Upper lobe of left lung (tissue), 6 donors: Measurements from ENCODE around the gene SFXN5. TPM values are rescaled to one million over a fixed set of nuclear protein-coding genes. Genes with fewer than 3 reads are reported as not detected.

Source experiments
- ATAC-seq, 2 donors: fragments of 200-7000 bp; cut with Tn5 transposase; one replicate each; pipeline ENCODE4 v1.9.1; 2022; ENCODE audit warnings: mild to moderate bottlenecking in 2 of 2, moderate library complexity in 2 of 2; ENCODE audit not compliant: low FRiP score in 2 of 2
- DNase-seq, 2 donors: peaks; one replicate each; pipeline ENCODE4 v3.0.0-alpha.2; 2019 to 2020
- H3K27ac ChIP-seq, 4 donors: fragments of 200-600 bp; sonication (generic); one replicate each; pipeline ENCODE4 v1.5.1; 2016 to 2019
- H3K27me3 ChIP-seq, 4 donors: fragments of 200-600 bp; sonication (generic); one replicate each; pipeline ENCODE4 v1.5.1; 2017 to 2019
- H3K36me3 ChIP-seq, 4 donors: fragments of 200-600 bp; sonication (generic); one replicate each; pipeline ENCODE4 v1.5.1; 2016 to 2019
- H3K4me1 ChIP-seq, 4 donors: fragments of 200-600 bp; sonication (generic); one replicate each; pipeline ENCODE4 v1.5.1; 2018 to 2019
- H3K4me3 ChIP-seq, 4 donors: fragments of 200-600 bp; sonication (generic); one replicate each; pipeline ENCODE4 v1.5.1; 2017 to 2019; ENCODE audit warnings: mild to moderate bottlenecking in 2 of 4, moderate library complexity in 1 of 4
- H3K9me3 ChIP-seq, 4 donors: fragments of 200-600 bp; sonication (generic); one replicate each; pipeline ENCODE4 v1.5.1; 2018 to 2019
- CTCF ChIP-seq, 6 experiments: fragments of 450-650 bp in 4 of 6; fragments of 200-600 bp in 2 of 6; sonication (generic) in 2 of 6; IDR thresholded peaks; one replicate each; pipeline ENCODE4 v1.5.1; 2016 to 2019; ENCODE audit warnings: antibody characterized with exemption in 6 of 6
- EP300 ChIP-seq, 4 donors: sonication (generic); formaldehyde crosslinking; IDR thresholded peaks; one replicate each; pipeline ENCODE4 v1.5.1; 2017; ENCODE audit warnings: antibody characterized with exemption in 4 of 4, control low read depth in 2 of 4
- POLR2A ChIP-seq, 4 donors: fragments of 450-650 bp; IDR thresholded peaks; one replicate each; pipeline ENCODE4 v1.5.1; 2016 to 2017; ENCODE audit warnings: antibody characterized with exemption in 4 of 4, mild to moderate bottlenecking in 2 of 4
- POLR2AphosphoS5 ChIP-seq, 2 donors: sonication (generic); formaldehyde crosslinking; IDR thresholded peaks; one replicate each; pipeline ENCODE4 v1.5.1; 2017; ENCODE audit warnings: antibody characterized with exemption in 2 of 2
- WGBS, 2 donors: methylation state at CpG; one replicate each; pipeline ENCODE4 v1.1.5; 2017 to 2018; 5-methylcytosine and 5-hydroxymethylcytosine counted together
- total RNA-seq, 6 donors: library from RNA; depleted of rRNA in 4 of 6; stranded (reverse); fragments of >200 nt in 4 of 6; gene quantifications; one replicate each; pipeline versions ENCODE4 v1.1.0 to v1.2.1, GENCODE V29; 2016 to 2021
- donor health status: DM: no; HTN: no; CAD: no; lungs with moderate emphysema.
- donor health status: DM: no; HTN: yes; CAD: no; lungs with severe emphysema.

Gene SFXN5
- total RNA-seq, 6 donors from 2014 or later = 10.8 to 44.0 (median 13.7) TPM

- no peak overlapping the region for H3K27ac ChIP-seq
- H3K9me3 ChIP-seq = no peaks in the 10 kb centered on the region
- H3K4me1 ChIP-seq = peaks cover 0 to 8% (median 6%) of the 10 kb centered on the region in 4 donors
- DNase-seq = no peak
- H3K36me3 ChIP-seq = peaks cover 0 to 18% (median 10%) of the 10 kb centered on the region in 4 donors
- 59 to 64% methylated on average over 7 of the region's 7 CpGs for WGBS, 2 donors
- H3K27me3 ChIP-seq = no peaks in the 10 kb centered on the region
- no peak for ATAC-seq
- H3K4me3 ChIP-seq = no peak overlapping the region
- TF ChIP-seq EP300 (IDR thresholded peaks at IDR 0.05) (no peak), POLR2AphosphoS5 (IDR thresholded peaks at IDR 0.05) (no peak), POLR2A (IDR thresholded peaks at IDR 0.05) (no peak), CTCF (IDR thresholded peaks at IDR 0.05) (no peak)
These were observed 20.8 kb upstream of the SFXN5 start for GRCh38 chr2:73092146-73092783.

GRCh38 chr2:73091696-73092095, 20.2 kb upstream of the SFXN5 start:
- WGBS, 2 donors = 90 to 96% methylated on average over 11 of the region's 11 CpGs
- H3K27me3 ChIP-seq = no peaks in the 10 kb centered on the region
- H3K9me3 ChIP-seq = no peaks in the 10 kb centered on the region
- TF ChIP-seq POLR2A (IDR thresholded peaks at IDR 0.05) = no peak
- no peak for TF ChIP-seq POLR2AphosphoS5 (IDR thresholded peaks at IDR 0.05)
- TF ChIP-seq EP300 (IDR thresholded peaks at IDR 0.05) = no peak
- TF ChIP-seq CTCF (IDR thresholded peaks at IDR 0.05) = no peak
- ATAC-seq (no peak), DNase-seq (no peak)
- peaks cover 0 to 24% (median 10%) of the 10 kb centered on the region in 4 donors for H3K36me3 ChIP-seq
- no peak overlapping the region for H3K4me3 ChIP-seq
- H3K27ac ChIP-seq = no peak overlapping the region
- peaks cover 0 to 8% (median 6%) of the 10 kb centered on the region in 4 donors for H3K4me1 ChIP-seq

GRCh38 chr2:73091164-73091563, 19.7 kb upstream of the SFXN5 start:
- DNase-seq (no peak), ATAC-seq (no peak)
- Histone ChIP-seq H3K36me3 (peaks cover 0 to 26% (median 10%) of the 10 kb centered on the region in 4 donors), H3K27ac (no peak overlapping the region), H3K9me3 (no peaks in the 10 kb centered on the region), H3K4me1 (peaks cover 0 to 8% (median 6%) of the 10 kb centered on the region in 4 donors), H3K4me3 (no peak overlapping the region), H3K27me3 (no peaks in the 10 kb centered on the region)
- 75 to 92% methylated on average over 4 to 7 of the region's 7 CpGs for WGBS, 2 donors
- TF ChIP-seq EP300 (IDR thresholded peaks at IDR 0.05) (no peak), POLR2AphosphoS5 (IDR thresholded peaks at IDR 0.05) (no peak), CTCF (IDR thresholded peaks at IDR 0.05) (no peak), POLR2A (IDR thresholded peaks at IDR 0.05) (no peak)

- Histone ChIP-seq H3K27me3 (no peaks in the 10 kb centered on the region), H3K4me3 (no peak overlapping the region), H3K9me3 (no peaks in the 10 kb centered on the region), H3K36me3 (peaks cover 0 to 31% (median 10%) of the 10 kb centered on the region in 4 donors), H3K27ac (peak overlapping the region in 3 of 4 donors; percentile 20 to 48 (median 26)), H3K4me1 (peaks cover 0 to 8% (median 6%) of the 10 kb centered on the region in 4 donors)
- WGBS, 2 donors = 79 to 81% methylated on average over 6 to 10 of the region's 11 CpGs
- ATAC-seq (peak; percentile 70 to 89), DNase-seq (peak in 1 of 2 donors; percentile 26)
- TF ChIP-seq EP300 (IDR thresholded peaks at IDR 0.05) (no peak), POLR2A (IDR thresholded peaks at IDR 0.05) (no peak), CTCF (IDR thresholded peaks at IDR 0.05) (no peak), POLR2AphosphoS5 (IDR thresholded peaks at IDR 0.05) (no peak)
These were observed 17.9 kb upstream of the SFXN5 start for GRCh38 chr2:73089270-73090030.
